Activated T-cell treated with anti-CD3 and anti-CD28 coated beads for 1 hour (primary cell): ENCODE measurements around the gene KCNMA1.
"Not testable (repeated sequence)": the region's sequence is repeated elsewhere in the genome, so short reads cannot be mapped to it uniquely, and the experiment has no call there.

Source experiments
- DNase-seq: peaks from one replicate; pipeline ENCODE4 v3.0.0-alpha.2; 2020; ENCODE audit warnings: low read depth

The KCNMA1 gene

GRCh38 chr10:77637532-77638320 is at the start of gene KCNMA1:
TSS of gene KCNMA1 (minus strand) at chr10:77637808.
- no peak for DNase-seq

DNA sequence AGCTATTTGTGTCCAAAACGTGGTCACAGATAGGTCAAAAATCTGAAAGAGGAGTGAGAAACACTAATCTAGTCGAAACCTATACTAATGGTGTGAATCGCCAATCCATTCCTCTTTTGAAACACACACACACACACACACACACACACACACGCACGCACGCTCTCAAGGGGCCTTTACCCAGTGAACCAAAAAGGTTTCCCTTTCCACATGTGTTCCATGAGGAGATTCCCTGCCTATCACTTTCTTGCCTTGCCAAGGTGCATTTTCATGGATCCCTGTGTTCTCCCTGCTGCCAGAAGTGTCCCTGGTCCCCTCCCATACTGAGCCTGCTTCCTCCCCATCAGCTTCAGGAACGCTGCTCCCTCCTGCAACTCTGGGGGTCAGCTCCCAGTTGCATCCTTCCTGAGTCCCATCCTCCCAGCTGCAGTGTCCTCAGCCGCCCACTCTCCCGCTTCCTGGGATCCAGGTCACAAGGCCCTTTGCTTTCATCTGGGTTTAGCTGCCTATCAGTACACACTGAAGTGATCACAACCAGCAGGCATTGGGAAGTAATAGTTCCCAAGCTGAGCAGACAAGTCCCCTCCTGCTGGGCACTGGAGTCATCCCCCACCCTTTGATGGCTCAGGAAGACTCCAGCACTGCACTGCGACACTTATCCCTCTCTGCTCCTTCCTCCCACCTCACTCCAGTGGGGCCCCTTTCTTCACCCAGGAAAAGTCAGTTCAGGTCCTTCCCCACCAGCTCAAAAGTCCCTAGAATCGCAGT is 49.2 kb upstream of the KCNMA1 start:
- DNase-seq: no peak

DNA sequence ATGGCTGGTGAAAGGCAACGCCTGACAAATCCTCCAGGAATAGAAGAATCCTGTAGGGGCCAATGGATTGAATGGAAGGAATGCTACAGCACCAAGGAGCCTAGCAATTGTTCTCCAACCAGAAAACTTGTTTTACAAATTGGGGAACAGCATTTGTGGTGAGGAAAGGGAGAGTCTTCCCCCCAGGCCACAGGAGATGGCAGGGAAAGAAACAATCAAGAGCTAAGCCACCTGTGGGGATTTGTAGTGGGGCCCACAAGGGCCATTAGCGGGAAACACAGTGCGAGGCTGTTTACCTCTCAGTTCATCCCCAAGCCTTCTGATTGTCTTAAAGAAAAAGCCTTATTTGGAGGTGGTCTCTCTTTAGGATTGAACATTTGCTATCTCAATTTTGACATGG is 48.5 kb upstream of the KCNMA1 start:
- DNase-seq: no peak

- DNase-seq: no peak
These were observed 47.8 kb upstream of the KCNMA1 start for GRCh38 chr10:77685432-77685831.

GRCh38 chr10:77683088-77683432 is 45.5 kb upstream of the KCNMA1 start:
- not testable (repeated sequence) for DNase-seq

DNA sequence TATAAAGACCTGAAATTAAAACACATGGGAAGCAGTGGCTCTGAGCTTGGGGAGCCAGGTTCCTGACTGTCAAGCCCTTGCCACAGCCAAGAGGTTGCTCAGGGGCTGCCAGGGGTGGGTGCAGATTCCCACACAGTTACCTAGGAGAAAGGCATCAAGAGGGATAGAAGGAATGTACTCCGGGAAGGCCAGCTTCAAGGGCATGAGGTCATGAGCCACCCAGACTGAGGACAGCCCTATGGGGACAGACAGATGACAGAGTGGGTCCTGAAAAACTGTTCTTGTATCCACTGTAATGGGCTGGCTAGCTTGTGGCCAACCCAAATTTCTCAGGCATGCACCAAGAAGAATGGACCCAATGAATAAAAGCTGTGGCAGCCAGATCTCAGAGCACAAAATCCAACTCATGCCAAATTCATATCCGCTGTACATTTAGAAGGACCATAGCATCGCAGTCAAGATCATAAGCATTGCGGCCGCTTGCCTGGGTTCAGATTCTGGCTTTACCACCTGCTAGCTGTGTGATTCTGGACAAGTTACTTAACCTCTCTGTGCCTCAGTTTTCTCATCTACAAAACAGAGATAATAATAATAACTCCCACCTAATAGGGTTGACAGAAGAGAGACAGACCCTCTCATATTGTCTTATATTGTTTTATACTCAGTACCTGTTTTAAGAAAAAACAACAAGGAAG is 44.9 kb upstream of the KCNMA1 start:
- DNase-seq: no peak

DNA sequence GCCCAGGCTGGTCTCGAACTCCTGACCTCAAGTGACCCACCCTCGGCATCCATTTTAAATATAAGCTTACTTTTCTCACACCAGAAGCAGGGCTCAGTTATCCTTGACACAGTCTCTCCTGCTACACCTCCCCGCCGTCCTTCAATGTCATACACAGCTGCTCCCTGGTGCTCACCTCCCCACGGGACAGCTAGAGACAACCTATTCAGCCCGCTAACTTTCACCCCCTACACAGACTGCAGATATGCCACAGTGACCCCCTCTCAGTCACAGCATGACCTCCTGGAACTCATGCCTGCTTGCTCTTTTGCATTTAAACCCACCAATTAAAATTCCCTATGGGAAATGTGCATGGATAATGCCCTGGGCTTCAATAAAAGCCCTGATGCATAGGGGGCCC is 44.2 kb upstream of the KCNMA1 start:
- DNase-seq: no peak

- DNase-seq: no peak
These were observed 43.2 kb upstream of the KCNMA1 start for GRCh38 chr10:77680811-77681210.

DNA sequence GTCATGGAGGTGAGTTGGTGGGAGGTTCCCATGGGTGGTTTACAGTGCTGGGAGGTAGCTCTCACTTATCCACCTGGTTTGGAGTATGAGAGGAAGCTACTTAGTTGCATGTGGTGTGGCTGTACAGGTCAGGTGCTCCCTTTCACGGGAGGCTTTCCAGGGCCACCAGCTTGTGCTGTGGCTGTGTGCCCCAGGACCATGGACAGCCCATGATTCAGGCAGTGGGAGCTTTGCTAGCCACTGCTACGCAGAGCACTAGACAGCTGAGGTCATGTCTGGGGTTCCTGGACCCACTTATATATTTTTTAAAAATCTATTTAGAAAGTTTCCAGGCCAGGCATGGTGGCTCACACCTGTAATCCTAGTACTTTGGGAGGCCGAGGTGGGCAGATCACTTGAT is 42.5 kb upstream of the KCNMA1 start:
- DNase-seq: no peak

- DNase-seq: no peak
These were observed 41.6 kb upstream of the KCNMA1 start for GRCh38 chr10:77679217-77679616.

GRCh38 chr10:77678146-77678545 is 40.5 kb upstream of the KCNMA1 start:
- no peak for DNase-seq

DNA sequence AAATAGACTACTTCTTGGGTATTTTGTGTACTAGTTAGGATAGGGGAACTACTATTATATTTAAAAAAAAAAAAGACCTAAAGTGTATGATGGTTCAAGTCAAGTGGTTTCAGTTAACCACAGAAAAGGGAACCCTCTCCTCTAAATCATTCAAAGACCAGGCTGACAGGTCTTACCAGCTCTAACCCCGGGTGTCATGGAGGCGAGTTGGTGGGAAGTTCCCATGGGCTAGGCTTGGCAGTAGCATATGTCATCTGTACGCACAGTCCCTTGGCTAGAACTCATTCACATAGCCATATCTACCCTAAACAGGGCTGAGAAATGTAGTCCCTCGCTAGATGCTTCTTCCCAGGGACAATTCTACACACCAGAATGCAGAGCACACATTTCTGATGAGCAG is 37.7 kb upstream of the KCNMA1 start:
- no peak for DNase-seq

- no peak for DNase-seq
These were observed 36.0 kb upstream of the KCNMA1 start for GRCh38 chr10:77673515-77674140.

- DNase-seq: no peak
These were observed 35.5 kb upstream of the KCNMA1 start for GRCh38 chr10:77673101-77673500.

DNA sequence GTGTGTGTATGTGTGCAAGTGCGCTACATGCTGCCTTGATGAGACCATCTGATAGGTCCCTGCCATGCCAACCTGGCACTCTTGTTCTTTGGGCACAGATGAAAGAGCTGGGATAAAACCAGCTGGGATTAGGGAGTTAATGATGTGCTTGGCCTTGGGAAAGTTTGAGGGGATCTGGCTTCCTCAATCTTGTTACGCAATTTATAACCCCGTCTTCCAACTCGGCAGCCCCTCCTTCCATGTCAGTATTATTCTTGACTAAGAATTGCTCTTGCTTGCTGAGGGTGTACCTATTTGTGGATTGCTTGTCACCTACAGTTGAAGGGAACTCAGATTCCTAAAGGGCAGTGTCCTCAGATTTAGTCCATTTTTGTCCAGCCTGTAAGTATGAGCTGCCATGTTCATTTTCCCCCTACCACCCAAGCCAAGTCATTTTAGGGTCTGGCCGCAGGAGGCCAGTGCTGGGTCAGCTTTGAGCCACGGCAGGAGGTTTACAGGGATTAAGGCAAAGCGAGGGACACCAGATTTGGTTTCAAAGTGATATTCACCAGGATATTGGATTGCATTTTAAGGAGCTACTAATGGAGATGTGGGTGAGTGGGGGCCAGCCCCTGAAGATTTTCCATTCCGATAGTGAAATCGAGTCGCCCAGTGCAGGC is 34.1 kb upstream of the KCNMA1 start:
- no peak for DNase-seq

DNA sequence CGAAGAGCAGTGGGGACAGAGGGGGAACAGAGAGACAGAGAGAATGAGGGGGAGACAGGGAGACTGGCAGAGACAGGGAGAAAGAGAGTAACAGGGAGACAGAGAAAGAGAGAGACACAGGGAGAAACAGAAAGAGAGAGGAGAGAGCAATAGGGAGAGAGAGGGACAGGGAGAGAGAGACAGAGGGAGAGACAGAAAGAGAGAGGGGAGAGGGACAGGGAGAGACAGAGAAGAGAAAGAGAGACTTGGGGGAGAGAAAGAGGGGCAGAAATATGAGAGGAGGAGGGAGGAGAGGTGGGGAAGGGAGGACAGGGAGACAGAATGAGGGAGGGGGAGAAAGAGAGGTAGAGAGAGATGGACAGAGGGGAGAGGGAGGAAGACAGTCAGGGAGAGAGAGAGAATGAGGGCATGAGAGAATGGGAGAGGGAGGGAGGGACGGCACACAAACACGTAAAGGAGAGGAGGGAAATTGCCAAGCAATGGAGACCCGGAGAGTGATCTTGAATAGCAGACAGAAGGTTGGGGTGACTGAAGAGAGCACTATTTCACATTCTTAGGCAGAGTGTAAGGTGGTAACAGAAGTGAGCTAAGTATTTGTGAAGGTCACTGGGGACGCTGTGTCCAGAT is 33.3 kb upstream of the KCNMA1 start:
- DNase-seq: no peak

GRCh38 chr10:77669892-77670291 is 32.3 kb upstream of the KCNMA1 start:
- no peak for DNase-seq

GRCh38 chr10:77667426-77668324 is 30.1 kb upstream of the KCNMA1 start:
- DNase-seq: no peak

DNA sequence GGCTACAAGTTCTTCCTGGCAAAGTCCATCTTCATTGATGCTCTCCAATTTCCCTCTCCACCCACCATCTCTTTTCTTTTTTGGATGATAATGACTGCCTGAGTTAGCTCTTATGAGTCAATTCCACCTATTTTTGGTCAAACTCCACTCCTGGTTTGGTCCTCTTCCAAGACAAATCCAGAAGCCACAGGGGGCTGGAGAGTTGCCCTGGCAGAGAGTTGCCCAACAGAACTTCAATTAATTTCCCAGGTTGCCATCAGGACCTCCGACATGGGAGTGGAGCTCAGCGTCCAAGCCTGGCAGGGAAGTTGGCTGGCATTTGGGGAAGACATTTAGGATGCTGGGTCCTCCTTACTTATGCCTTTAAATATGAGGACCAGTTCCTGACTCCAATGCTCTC is 29.2 kb upstream of the KCNMA1 start:
- DNase-seq: no peak

GRCh38 chr10:77664696-77665095 is 27.1 kb upstream of the KCNMA1 start:
- no peak for DNase-seq

- DNase-seq: no peak
These were observed 26.4 kb upstream of the KCNMA1 start for GRCh38 chr10:77664008-77664407.
